ENCODE measurements around the gene ELMOD1.

ELMOD1 gene

GRCh38 chr11:107688322-107688918, 97.5 kb downstream of the ELMOD1 start:
- DNase-seq (ENCODE audit: low read depth): no peak

- peak; percentile 32 for DNase-seq (ENCODE audit: low read depth)
These were observed 98.6 kb downstream of the ELMOD1 start for GRCh38 chr11:107689317-107690202.

DNA sequence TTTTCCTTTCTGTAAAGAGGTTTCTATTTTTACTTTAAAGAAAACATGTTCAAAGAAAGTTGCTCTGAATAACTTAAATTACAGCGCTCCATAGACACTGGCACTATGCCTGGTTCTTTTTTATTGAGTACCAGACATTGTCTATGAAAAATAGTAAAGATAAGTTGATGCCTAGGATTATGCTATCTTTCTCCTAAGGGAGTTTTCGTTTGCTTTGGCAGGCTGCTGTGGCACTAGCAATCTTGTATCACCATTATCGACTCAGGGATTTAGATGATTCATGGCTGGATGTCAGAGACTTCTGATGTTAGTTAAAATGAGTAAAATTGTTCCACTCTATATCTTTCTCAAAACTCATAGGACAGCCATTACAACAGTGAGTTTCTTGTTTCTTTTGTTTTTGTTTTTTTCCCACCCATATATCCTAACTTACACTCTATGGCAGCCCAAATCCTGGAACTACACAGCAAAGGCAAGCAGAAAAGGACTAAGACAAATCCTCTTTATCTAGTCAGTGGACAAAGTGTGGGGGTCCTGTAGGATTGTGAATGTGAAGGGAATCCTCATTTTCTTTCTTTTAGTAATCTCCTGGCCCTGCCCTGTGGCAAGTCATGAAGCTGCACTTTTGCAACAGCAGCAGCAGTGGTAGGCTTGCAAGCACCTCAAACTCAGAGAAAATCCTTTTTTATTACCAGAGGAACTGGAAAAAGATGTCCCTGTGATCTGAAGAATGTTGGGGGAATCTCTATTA, 100.2 kb downstream of the ELMOD1 start:
- DNase-seq (ENCODE audit: low read depth): no peak

GRCh38 chr11:107695446-107695845, 104.5 kb downstream of the ELMOD1 start:
- no peak for DNase-seq (ENCODE audit: low read depth)

GRCh38 chr11:107696140-107696539, 105.2 kb downstream of the ELMOD1 start:
- DNase-seq (ENCODE audit: low read depth): no peak

DNA sequence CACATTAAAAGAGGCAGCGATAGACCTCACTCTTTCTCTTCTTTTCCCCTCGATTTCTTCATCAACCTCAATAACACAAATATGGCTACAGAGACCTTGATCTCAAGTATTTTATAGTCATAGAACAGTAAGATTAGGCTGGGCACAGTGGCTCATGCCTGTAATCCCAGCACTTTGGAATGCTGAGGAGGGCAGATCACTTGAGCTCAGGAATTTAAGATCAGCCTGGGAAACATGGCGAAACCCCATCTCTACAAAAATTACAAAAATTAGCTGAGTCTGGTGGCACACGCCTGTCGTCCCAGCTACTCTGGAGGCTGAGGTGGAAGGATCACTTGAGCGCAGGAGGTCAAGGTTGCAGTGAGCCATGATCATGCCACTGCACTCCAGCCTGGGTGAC, 106.3 kb downstream of the ELMOD1 start:
- no peak for DNase-seq (ENCODE audit: low read depth)

- no peak for DNase-seq (ENCODE audit: low read depth)
These were observed 108.7 kb downstream of the ELMOD1 start for GRCh38 chr11:107699371-107700285.

- DNase-seq (ENCODE audit: low read depth): no peak
These were observed 111.2 kb downstream of the ELMOD1 start for GRCh38 chr11:107702109-107702660.

- no peak for DNase-seq (ENCODE audit: low read depth)
These were observed 111.8 kb downstream of the ELMOD1 start for GRCh38 chr11:107702723-107703122.

- no peak for DNase-seq (ENCODE audit: low read depth)
These were observed 113.5 kb downstream of the ELMOD1 start for GRCh38 chr11:107704451-107704850.

- DNase-seq (ENCODE audit: low read depth): no peak
These were observed 114.1 kb downstream of the ELMOD1 start for GRCh38 chr11:107705027-107705426.

- DNase-seq (ENCODE audit: low read depth): no peak
These were observed 115.6 kb downstream of the ELMOD1 start for GRCh38 chr11:107706531-107706930.

GRCh38 chr11:107707215-107707671, 116.3 kb downstream of the ELMOD1 start:
- no peak for DNase-seq (ENCODE audit: low read depth)

- DNase-seq (ENCODE audit: low read depth): no peak
These were observed 116.9 kb downstream of the ELMOD1 start for GRCh38 chr11:107707807-107708206.

GRCh38 chr11:107708792-107709191, 117.8 kb downstream of the ELMOD1 start:
- no peak for DNase-seq (ENCODE audit: low read depth)

DNA sequence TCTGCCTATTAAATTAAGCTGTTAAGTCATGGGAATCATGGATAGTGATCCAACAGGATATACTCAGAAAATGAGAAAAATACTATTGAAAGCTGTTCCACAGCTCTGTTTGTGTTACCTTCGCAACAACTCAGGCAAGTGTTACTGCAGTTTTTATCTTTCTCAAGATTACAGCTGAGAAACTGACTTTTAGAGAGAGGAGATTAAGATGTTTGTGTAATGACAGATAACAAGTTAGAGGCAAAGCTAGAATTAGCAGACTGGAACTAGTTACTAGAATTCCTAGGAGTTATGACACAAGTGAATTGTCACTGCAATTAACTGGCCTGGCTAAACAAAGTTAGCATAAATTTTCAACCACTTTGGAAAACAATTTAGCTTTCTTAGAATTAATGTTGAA, 119.4 kb downstream of the ELMOD1 start:
- no peak for DNase-seq (ENCODE audit: low read depth)

GRCh38 chr11:107711861-107712755, 121.2 kb downstream of the ELMOD1 start, which contains the start of gene SLN:
SLN (minus strand) TSS chr11:107712056.
- no peak for DNase-seq (ENCODE audit: low read depth)

GRCh38 chr11:107713009-107713408, 122.1 kb downstream of the ELMOD1 start:
- no peak for DNase-seq (ENCODE audit: low read depth)
